ENCODE results near the gene TRDN.
A peak's percentile ranks its signal among the peaks of the same experiment; 100 is the strongest.

The TRDN gene

DNA sequence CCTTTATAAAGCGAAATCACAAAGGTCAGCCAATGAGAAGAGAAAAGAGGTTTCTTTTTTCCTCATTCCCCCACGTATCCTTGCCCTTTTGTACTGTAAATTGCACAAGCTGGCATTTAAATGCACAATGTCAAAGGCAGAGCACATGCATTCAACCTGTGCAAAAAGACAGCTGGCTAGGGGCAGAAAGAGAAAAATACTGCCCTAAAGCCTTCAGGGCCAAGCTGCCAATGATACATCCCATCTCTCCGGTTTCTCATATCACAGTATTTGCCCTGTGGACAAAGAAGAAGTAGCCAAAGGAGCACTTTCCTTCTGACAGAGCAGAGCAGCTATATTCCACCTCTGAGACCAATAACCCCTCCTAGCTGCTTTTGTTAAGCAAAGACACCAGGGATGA, 219.2 kb downstream of the TRDN start:
- no peak for ATAC-seq

DNA sequence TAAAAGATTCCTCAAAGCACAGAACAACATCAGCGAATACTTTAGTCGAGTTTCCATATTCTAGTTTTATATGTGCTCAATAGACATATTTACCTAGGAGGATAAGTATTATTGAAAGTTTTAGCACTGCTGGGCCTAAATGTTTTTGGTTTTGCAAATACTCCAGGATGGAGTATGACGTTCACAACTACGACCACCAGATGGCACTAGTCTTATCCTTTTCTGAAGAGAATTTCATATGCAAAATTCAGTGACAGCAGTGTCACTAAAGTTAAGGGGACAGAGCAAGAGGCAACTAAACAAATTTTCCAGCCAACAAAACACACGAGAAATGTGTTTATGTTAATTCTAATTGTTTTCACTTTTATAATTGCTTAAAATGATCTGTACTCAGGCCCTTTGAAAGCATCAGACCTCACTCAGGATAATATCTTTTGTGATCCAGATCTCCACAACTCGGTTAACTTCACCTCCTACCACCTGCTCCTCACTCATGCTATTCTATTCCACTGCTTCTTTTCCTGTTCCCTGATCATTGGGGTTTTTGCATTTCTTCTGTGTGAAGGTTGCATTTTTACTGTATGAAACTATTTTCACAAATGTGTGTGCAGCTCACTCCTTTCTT, 220.8 kb downstream of the TRDN start:
- TF ChIP-seq TCF4 (CRISPR knock-in tag; IDR thresholded peaks at IDR 0.05; ENCODE audit: borderline replicate concordance) (no peak), OSR1 (CRISPR knock-in tag; IDR thresholded peaks at IDR 0.05) (no peak), ISL1 (CRISPR knock-in tag; IDR thresholded peaks at IDR 0.05) (no peak), ZNF8 (CRISPR knock-in tag; IDR thresholded peaks at IDR 0.05) (no peak), ZNF70 (CRISPR knock-in tag; IDR thresholded peaks at IDR 0.05) (no peak), PPARA (CRISPR knock-in tag; IDR thresholded peaks at IDR 0.05; ENCODE audit: borderline replicate concordance) (no peak), ZFP3 (CRISPR knock-in tag; IDR thresholded peaks at IDR 0.05) (no peak), BACH2 (CRISPR knock-in tag; IDR thresholded peaks at IDR 0.05; ENCODE audit: borderline replicate concordance) (no peak), ZFP30 (CRISPR knock-in tag; IDR thresholded peaks at IDR 0.05) (no peak), ZNF565 (CRISPR knock-in tag; conservative IDR thresholded peaks at IDR 0.05; ENCODE audit: low read depth) (no peak), ESRRG (CRISPR knock-in tag; IDR thresholded peaks at IDR 0.05) (no peak), SNAI2 (CRISPR knock-in tag; IDR thresholded peaks at IDR 0.05) (no peak), CSDC2 (CRISPR knock-in tag; IDR thresholded peaks at IDR 0.05) (no peak), GLIS3 (CRISPR knock-in tag; IDR thresholded peaks at IDR 0.05) (no peak), RARB (CRISPR knock-in tag; IDR thresholded peaks at IDR 0.05) (no peak), ARNTL (CRISPR knock-in tag; IDR thresholded peaks at IDR 0.05; ENCODE audit: borderline replicate concordance, low read depth) (no peak)
- TF ChIP-seq, protein P1, sequence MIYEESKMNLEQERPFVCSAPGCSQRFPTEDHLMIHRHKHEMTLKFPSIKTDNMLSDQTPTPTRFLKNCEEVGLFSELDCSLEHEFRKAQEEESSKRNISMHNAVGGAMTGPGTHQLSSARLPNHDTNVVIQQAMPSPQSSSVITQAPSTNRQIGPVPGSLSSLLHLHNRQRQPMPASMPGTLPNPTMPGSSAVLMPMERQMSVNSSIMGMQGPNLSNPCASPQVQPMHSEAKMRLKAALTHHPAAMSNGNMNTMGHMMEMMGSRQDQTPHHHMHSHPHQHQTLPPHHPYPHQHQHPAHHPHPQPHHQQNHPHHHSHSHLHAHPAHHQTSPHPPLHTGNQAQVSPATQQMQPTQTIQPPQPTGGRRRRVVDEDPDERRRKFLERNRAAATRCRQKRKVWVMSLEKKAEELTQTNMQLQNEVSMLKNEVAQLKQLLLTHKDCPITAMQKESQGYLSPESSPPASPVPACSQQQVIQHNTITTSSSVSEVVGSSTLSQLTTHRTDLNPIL (CRISPR knock-in tag; IDR thresholded peaks at IDR 0.05; ENCODE audit: low read depth), result no peak
- TF ChIP-seq, protein P2, sequence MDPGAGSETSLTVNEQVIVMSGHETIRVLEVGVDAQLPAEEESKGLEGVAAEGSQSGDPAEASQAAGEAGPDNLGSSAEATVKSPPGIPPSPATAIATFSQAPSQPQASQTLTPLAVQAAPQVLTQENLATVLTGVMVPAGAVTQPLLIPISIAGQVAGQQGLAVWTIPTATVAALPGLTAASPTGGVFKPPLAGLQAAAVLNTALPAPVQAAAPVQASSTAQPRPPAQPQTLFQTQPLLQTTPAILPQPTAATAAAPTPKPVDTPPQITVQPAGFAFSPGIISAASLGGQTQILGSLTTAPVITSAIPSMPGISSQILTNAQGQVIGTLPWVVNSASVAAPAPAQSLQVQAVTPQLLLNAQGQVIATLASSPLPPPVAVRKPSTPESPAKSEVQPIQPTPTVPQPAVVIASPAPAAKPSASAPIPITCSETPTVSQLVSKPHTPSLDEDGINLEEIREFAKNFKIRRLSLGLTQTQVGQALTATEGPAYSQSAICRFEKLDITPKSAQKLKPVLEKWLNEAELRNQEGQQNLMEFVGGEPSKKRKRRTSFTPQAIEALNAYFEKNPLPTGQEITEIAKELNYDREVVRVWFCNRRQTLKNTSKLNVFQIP (CRISPR knock-in tag; IDR thresholded peaks at IDR 0.05; ENCODE audit: borderline replicate concordance, low read depth), result no peak
- peak; percentile 70 for ATAC-seq

More for the DNA sequence above, 219.2 kb downstream of the TRDN start:
- TF ChIP-seq SNAI2 (CRISPR knock-in tag; IDR thresholded peaks at IDR 0.05), result no peak
- TF ChIP-seq, protein P3, sequence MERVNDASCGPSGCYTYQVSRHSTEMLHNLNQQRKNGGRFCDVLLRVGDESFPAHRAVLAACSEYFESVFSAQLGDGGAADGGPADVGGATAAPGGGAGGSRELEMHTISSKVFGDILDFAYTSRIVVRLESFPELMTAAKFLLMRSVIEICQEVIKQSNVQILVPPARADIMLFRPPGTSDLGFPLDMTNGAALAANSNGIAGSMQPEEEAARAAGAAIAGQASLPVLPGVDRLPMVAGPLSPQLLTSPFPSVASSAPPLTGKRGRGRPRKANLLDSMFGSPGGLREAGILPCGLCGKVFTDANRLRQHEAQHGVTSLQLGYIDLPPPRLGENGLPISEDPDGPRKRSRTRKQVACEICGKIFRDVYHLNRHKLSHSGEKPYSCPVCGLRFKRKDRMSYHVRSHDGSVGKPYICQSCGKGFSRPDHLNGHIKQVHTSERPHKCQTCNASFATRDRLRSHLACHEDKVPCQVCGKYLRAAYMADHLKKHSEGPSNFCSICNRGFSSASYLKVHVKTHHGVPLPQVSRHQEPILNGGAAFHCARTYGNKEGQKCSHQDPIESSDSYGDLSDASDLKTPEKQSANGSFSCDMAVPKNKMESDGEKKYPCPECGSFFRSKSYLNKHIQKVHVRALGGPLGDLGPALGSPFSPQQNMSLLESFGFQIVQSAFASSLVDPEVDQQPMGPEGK (CRISPR knock-in tag; IDR thresholded peaks at IDR 0.05; ENCODE audit: borderline replicate concordance), result no peak
- TF ChIP-seq TCF4 (CRISPR knock-in tag; IDR thresholded peaks at IDR 0.05; ENCODE audit: borderline replicate concordance), result no peak
- no peak for TF ChIP-seq ZNF565 (CRISPR knock-in tag; conservative IDR thresholded peaks at IDR 0.05; ENCODE audit: low read depth)
- TF ChIP-seq, protein P1 (CRISPR knock-in tag; IDR thresholded peaks at IDR 0.05; ENCODE audit: low read depth), result no peak
- TF ChIP-seq ZNF70 (CRISPR knock-in tag; IDR thresholded peaks at IDR 0.05), result no peak
- TF ChIP-seq ZNF8 (CRISPR knock-in tag; IDR thresholded peaks at IDR 0.05), result no peak
- TF ChIP-seq RARB (CRISPR knock-in tag; IDR thresholded peaks at IDR 0.05), result no peak
- no peak for TF ChIP-seq CSDC2 (CRISPR knock-in tag; IDR thresholded peaks at IDR 0.05)
- no peak for TF ChIP-seq OSR1 (CRISPR knock-in tag; IDR thresholded peaks at IDR 0.05)
- no peak for TF ChIP-seq GLIS3 (CRISPR knock-in tag; IDR thresholded peaks at IDR 0.05)
- TF ChIP-seq ZC3H10 (CRISPR knock-in tag; IDR thresholded peaks at IDR 0.05), result no peak
- TF ChIP-seq, protein P2 (CRISPR knock-in tag; IDR thresholded peaks at IDR 0.05; ENCODE audit: borderline replicate concordance, low read depth), result no peak
- TF ChIP-seq, protein P4, sequence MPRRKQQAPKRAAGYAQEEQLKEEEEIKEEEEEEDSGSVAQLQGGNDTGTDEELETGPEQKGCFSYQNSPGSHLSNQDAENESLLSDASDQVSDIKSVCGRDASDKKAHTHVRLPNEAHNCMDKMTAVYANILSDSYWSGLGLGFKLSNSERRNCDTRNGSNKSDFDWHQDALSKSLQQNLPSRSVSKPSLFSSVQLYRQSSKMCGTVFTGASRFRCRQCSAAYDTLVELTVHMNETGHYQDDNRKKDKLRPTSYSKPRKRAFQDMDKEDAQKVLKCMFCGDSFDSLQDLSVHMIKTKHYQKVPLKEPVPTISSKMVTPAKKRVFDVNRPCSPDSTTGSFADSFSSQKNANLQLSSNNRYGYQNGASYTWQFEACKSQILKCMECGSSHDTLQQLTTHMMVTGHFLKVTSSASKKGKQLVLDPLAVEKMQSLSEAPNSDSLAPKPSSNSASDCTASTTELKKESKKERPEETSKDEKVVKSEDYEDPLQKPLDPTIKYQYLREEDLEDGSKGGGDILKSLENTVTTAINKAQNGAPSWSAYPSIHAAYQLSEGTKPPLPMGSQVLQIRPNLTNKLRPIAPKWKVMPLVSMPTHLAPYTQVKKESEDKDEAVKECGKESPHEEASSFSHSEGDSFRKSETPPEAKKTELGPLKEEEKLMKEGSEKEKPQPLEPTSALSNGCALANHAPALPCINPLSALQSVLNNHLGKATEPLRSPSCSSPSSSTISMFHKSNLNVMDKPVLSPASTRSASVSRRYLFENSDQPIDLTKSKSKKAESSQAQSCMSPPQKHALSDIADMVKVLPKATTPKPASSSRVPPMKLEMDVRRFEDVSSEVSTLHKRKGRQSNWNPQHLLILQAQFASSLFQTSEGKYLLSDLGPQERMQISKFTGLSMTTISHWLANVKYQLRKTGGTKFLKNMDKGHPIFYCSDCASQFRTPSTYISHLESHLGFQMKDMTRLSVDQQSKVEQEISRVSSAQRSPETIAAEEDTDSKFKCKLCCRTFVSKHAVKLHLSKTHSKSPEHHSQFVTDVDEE (CRISPR knock-in tag; IDR thresholded peaks at IDR 0.05), result no peak
- no peak for TF ChIP-seq PPARA (CRISPR knock-in tag; IDR thresholded peaks at IDR 0.05; ENCODE audit: borderline replicate concordance)
- no peak for TF ChIP-seq ARNTL (CRISPR knock-in tag; IDR thresholded peaks at IDR 0.05; ENCODE audit: borderline replicate concordance, low read depth)

Measured in SK-N-SH treated with all-trans-retinoic acid at 6 μM for 48 hours (cell line).